SU-DHL-6 (cell line): ENCODE data around the gene BTAF1.

ENCODE experiments used
- EZH2phosphoT487 ChIP-seq: fragments of 200-600 bp; sonication (generic), shearing (Covaris generic); conservative IDR thresholded peaks from 2 replicates; pipeline ENCODE4 v1.6.1; 2018; ENCODE audit warnings: mild to moderate bottlenecking, antibody characterized with exemption, low read length, moderate library complexity, mixed read lengths
- TF ChIP-seq, protein P1 (sequence below): fragments of 200-600 bp; sonication (generic); IDR thresholded peaks from one replicate; pipeline ENCODE4 v1.5.1; 2017; ENCODE audit warnings: antibody characterized with exemption, mild to moderate bottlenecking, low read length, moderate library complexity; ENCODE audit not compliant: insufficient read depth, poor library complexity, severe bottlenecking

DNA sequence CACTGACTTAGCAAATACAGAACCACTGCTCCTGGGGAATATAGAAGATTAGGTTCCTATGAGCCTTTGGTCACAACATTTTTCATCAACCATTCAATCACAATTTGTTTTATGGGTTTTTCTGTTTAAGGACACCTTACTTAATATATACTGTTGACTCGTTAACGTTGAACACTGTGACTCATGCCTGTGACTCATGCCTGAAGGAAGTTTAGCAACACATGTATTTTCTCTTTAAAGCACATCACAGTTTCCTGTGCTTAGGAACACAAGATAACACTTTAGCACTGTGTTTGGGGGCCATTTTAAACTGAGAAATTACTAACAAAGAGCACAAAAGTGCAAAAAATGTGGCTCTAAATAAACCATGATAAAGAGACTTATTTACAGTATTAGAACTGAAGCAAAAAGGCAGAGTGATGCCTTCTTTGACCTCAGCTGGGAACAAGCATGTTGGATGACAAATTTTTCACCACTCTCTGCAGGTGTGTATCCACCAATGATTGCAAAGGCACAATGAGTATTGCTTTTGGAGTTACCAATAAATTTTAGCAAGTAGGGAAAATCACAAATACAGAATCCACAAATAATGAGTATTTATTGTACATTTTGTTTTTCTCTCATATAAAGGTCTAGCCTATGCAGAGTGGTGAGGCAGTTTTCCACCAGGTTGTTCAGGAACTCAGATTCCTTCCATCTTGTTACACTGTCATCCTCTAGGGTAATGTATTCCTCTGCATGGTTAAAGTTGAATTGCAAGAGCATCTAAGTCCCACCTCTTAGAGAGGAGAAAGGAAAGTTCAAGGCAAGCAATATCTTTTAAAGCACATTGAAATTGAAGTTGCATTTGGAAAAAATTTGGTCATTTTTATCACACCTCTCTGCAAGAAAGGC lies 21.5 kb upstream of the BTAF1 start:
- TF ChIP-seq, protein P1, sequence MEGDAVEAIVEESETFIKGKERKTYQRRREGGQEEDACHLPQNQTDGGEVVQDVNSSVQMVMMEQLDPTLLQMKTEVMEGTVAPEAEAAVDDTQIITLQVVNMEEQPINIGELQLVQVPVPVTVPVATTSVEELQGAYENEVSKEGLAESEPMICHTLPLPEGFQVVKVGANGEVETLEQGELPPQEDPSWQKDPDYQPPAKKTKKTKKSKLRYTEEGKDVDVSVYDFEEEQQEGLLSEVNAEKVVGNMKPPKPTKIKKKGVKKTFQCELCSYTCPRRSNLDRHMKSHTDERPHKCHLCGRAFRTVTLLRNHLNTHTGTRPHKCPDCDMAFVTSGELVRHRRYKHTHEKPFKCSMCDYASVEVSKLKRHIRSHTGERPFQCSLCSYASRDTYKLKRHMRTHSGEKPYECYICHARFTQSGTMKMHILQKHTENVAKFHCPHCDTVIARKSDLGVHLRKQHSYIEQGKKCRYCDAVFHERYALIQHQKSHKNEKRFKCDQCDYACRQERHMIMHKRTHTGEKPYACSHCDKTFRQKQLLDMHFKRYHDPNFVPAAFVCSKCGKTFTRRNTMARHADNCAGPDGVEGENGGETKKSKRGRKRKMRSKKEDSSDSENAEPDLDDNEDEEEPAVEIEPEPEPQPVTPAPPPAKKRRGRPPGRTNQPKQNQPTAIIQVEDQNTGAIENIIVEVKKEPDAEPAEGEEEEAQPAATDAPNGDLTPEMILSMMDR: no peak
- TF ChIP-seq EZH2phosphoT487: no peak
